ENCODE results near the gene NUP205.
"Not testable (repeated sequence)": the region's sequence is repeated elsewhere in the genome, so short reads cannot be mapped to it uniquely, and the experiment has no call there.

Gene NUP205

DNA sequence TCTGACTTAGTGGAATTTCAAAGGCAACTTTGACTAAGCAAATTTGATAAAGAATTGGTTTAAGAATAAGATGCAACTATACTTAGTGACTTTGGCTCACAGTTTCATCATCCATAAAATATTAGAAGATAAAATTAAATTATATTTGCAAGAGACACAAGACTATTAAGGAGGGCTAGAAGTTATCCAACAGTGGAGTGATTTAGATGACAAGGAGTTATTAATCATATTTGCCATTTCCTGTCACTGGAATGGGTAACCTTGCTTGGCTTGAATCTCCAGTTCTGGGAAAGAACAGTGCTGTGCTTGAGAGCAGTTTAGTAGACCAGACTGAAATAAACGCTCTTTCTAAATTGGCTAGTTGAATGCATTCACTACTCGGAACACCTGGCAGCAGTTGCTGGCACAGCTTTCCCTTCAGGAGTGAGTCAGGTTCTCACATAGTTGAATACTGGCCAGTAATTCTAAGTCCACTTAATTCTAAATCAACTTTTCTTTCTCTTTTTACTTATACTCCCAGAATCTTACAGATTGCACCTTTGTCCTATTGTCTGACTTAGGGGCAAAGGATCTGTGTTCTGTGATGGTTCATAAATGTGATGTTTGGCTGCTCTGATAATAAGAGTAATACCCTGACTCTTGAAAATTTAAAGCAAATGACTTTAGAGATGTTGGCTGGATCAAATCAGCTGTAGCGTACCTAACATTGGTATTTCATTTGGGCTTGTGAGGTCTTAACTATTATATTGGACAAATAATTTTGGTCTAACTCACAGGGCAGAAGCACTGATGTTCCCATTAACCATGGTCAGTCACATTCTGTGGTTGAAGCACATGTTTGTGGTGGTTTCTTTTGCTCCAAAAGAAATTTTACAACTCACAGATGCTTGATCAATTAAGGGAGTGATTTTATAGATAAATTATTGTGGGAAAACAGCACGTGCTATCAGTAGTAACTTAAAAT, 121.2 kb downstream of the NUP205 start:
- Histone ChIP-seq H3K4me1 (ENCODE audit: insufficient read depth, low read length) (peaks cover 1% of the 10 kb centered on the region; the same call in 1 of the 2 replicates), H3K36me3 (ENCODE audit: insufficient read depth, low read length) (peaks cover 3% of the 10 kb centered on the region; the same call in 1 of the 2 replicates), H3K9ac (ENCODE audit: low read depth, low read length) (no peak overlapping the region), H3K9me3 (ENCODE audit: control insufficient read depth, insufficient read depth, low read length) (no peaks in the 10 kb centered on the region)

DNA sequence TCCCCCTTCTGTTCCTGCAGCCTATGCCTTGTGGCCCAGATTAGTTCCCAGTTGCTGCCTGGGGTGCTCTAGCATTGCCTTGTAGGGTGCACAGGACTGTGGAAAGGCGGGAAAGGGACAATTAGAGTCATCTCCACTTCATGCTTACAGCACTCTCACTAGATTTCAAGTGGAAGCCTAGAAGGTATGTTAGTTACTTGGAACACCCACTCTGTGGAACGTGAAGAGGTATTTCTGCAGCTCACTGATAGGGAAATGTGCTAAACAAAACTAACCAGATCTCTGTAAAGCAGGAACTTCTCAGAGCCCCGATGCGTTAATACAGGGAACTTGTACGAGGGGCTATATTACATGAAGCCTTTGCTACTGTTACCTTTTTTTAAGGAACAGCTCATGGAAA, 124.0 kb downstream of the NUP205 start:
- Histone ChIP-seq H3K36me3 (ENCODE audit: insufficient read depth, low read length) (no peaks in the 10 kb centered on the region), H3K4me1 (ENCODE audit: insufficient read depth, low read length) (peaks cover 9% of the 10 kb centered on the region; the same call in 1 of the 2 replicates), H3K9me3 (ENCODE audit: control insufficient read depth, insufficient read depth, low read length) (no peaks in the 10 kb centered on the region), H3K9ac (ENCODE audit: low read depth, low read length) (no peak overlapping the region)

GRCh38 chr7:135682191-135682590, 124.5 kb downstream of the NUP205 start:
- H3K36me3 ChIP-seq (ENCODE audit: insufficient read depth, low read length): no peaks in the 10 kb centered on the region
- H3K4me1 ChIP-seq (ENCODE audit: insufficient read depth, low read length): peaks cover 9% of the 10 kb centered on the region; the same call in 1 of the 2 replicates
- no peak overlapping the region for H3K9ac ChIP-seq (ENCODE audit: low read depth, low read length)
- H3K9me3 ChIP-seq (ENCODE audit: control insufficient read depth, insufficient read depth, low read length): no peaks in the 10 kb centered on the region

GRCh38 chr7:135683609-135684008, 125.9 kb downstream of the NUP205 start:
- no peak overlapping the region for H3K9ac ChIP-seq (ENCODE audit: low read depth, low read length)
- H3K9me3 ChIP-seq (ENCODE audit: control insufficient read depth, insufficient read depth, low read length): no peaks in the 10 kb centered on the region
- peaks cover 9% of the 10 kb centered on the region; the same call in 1 of the 2 replicates for H3K4me1 ChIP-seq (ENCODE audit: insufficient read depth, low read length)
- H3K36me3 ChIP-seq (ENCODE audit: insufficient read depth, low read length): no peaks in the 10 kb centered on the region; the same call in 1 of the 2 replicates

DNA sequence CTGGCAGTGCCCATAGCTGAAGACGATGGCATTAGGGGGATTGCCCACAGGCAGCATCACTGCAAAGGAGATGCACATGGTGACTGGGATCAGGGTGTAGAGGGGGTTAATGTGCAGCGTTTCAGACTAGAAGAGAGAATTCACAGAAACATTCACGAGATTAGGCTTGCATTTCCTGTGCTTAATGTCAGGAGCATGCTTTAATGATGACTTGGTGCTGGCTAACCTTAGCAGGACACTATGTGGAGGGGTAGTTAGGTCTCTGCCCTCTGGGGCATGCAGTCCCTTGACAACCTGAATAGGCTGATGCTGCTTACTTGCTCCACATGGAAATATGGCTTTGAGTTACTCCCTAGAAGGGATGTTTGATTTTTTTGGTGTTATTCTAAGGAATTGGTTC, 126.4 kb downstream of the NUP205 start:
- Histone ChIP-seq H3K36me3 (ENCODE audit: insufficient read depth, low read length) (no peaks in the 10 kb centered on the region; the same call in 1 of the 2 replicates), H3K9me3 (ENCODE audit: control insufficient read depth, insufficient read depth, low read length) (no peaks in the 10 kb centered on the region), H3K9ac (ENCODE audit: low read depth, low read length) (no peak overlapping the region), H3K4me1 (ENCODE audit: insufficient read depth, low read length) (peaks cover 9% of the 10 kb centered on the region; the same call in 1 of the 2 replicates)

DNA sequence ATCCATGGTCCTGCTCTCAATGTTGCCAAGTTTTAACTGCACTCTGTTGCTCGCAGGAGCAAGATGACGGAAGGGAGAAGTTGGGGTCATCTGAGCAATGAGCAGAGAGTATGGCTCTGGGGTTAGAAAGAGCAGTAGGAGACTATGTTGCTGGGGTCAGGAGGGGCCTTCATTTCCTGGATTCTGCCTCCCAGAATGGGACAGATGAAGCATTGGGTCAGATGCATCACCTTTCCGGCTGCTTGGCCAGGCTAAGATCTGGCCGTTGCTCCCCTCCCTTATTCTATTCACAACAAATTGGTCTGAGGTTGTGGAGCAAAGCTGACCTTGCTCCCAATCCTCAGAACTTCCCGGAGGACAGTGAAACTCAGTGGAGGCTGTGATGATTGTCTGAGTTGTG, 127.0 kb downstream of the NUP205 start:
- Histone ChIP-seq H3K9me3 (ENCODE audit: control insufficient read depth, insufficient read depth, low read length) (no peaks in the 10 kb centered on the region), H3K9ac (ENCODE audit: low read depth, low read length) (no peak overlapping the region), H3K4me1 (ENCODE audit: insufficient read depth, low read length) (peaks cover 9% of the 10 kb centered on the region; the same call in 1 of the 2 replicates), H3K36me3 (ENCODE audit: insufficient read depth, low read length) (no peaks in the 10 kb centered on the region; the same call in 1 of the 2 replicates)

GRCh38 chr7:135685306-135686084, 127.8 kb downstream of the NUP205 start:
- Histone ChIP-seq H3K4me1 (ENCODE audit: insufficient read depth, low read length) (peaks cover 9% of the 10 kb centered on the region; the same call in 1 of the 2 replicates), H3K36me3 (ENCODE audit: insufficient read depth, low read length) (no peaks in the 10 kb centered on the region; the same call in 1 of the 2 replicates), H3K9me3 (ENCODE audit: control insufficient read depth, insufficient read depth, low read length) (no peaks in the 10 kb centered on the region), H3K9ac (ENCODE audit: low read depth, low read length) (no peak overlapping the region)

- no peak overlapping the region for H3K9ac ChIP-seq (ENCODE audit: low read depth, low read length)
- no peaks in the 10 kb centered on the region; the same call in 1 of the 2 replicates for H3K36me3 ChIP-seq (ENCODE audit: insufficient read depth, low read length)
- H3K9me3 ChIP-seq (ENCODE audit: control insufficient read depth, insufficient read depth, low read length): no peaks in the 10 kb centered on the region
- peaks cover 9% of the 10 kb centered on the region; the same call in 1 of the 2 replicates for H3K4me1 ChIP-seq (ENCODE audit: insufficient read depth, low read length)
Measured at GRCh38 chr7:135687466-135687865, 129.7 kb downstream of the NUP205 start.

- Histone ChIP-seq H3K9ac (ENCODE audit: low read depth, low read length) (no peak overlapping the region), H3K9me3 (ENCODE audit: control insufficient read depth, insufficient read depth, low read length) (no peaks in the 10 kb centered on the region), H3K4me1 (ENCODE audit: insufficient read depth, low read length) (no peaks in the 10 kb centered on the region)
Measured at GRCh38 chr7:135690566-135690965, 132.8 kb downstream of the NUP205 start.

DNA sequence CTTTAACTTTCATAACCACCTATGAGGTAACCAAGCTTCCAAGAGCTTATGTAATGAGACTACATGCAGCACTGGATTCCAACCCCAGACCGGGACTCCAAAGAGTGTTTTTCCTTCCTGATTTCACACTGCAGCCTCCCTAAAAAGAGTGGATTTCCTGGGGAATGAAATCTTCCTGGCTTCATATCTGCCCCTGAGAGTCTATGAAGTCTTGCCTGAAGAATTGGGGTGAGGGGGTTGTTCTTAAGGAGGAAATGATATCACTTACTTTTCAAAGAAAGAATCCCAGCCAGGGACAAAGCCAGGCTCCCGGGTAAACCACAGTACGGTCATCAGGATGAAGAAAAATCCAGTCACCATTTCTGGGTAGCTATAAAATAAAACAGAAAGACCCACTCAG, 134.3 kb downstream of the NUP205 start:
- H3K36me3 ChIP-seq (ENCODE audit: insufficient read depth, low read length): no peaks in the 10 kb centered on the region; the same call in 1 of the 2 replicates
- no peaks in the 10 kb centered on the region for H3K4me1 ChIP-seq (ENCODE audit: insufficient read depth, low read length)
- no peaks in the 10 kb centered on the region for H3K9me3 ChIP-seq (ENCODE audit: control insufficient read depth, insufficient read depth, low read length)
- H3K9ac ChIP-seq (ENCODE audit: low read depth, low read length): no peak overlapping the region

More at GRCh38 chr7:135690566-135690965, 132.8 kb downstream of the NUP205 start:
- H3K36me3 ChIP-seq (ENCODE audit: insufficient read depth, low read length): no peaks in the 10 kb centered on the region; the same call in 1 of the 2 replicates

- H3K4me1 ChIP-seq (ENCODE audit: insufficient read depth, low read length); H3K9ac ChIP-seq (ENCODE audit: low read depth, low read length); H3K36me3 ChIP-seq (ENCODE audit: insufficient read depth, low read length); H3K9me3 ChIP-seq (ENCODE audit: control insufficient read depth, insufficient read depth, low read length): not testable (repeated sequence)
Measured at GRCh38 chr7:135692606-135693005, 134.9 kb downstream of the NUP205 start.

GRCh38 chr7:135693558-135693957, 135.8 kb downstream of the NUP205 start:
- Histone ChIP-seq H3K4me1 (ENCODE audit: insufficient read depth, low read length) (no peaks in the 10 kb centered on the region), H3K9me3 (ENCODE audit: control insufficient read depth, insufficient read depth, low read length) (no peaks in the 10 kb centered on the region), H3K9ac (ENCODE audit: low read depth, low read length) (no peak overlapping the region), H3K36me3 (ENCODE audit: insufficient read depth, low read length) (no peaks in the 10 kb centered on the region)

DNA sequence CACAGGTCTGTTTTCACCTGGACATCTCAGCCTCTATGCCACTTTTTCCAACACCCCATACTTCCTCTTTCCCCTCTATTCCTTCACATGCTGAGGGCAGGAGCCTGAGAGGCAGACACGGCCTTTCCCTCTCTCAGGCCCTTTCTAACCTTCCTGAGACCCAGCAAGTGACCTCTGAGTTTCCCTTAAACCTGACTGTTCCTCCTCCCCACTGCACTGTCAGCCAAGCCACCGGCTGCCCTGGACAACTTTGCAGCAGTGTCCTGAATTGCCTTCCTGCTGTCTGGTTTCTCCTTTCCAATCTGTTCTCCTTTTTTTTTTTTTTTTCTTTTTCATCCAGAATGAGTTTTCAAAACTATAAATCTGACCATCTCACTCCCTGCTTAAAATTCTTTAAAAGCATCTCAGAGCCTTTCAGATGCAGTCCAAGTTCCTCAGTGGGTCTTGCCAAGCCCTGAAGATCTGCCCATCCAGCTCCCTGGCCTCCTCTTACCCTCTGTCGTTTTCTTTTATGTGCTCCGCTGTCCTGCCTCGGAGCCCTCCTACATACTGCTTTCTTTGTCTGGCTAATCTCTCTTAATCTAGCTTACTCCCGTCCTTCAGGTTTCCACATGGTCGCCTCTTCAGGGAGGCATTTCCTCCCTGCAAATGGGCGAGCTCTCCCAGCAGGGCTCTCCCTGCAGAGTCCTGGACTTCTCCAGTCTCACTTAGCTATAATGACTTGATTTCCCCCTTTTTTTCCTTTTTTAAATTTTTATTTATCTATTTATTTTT, 139.7 kb downstream of the NUP205 start:
- Histone ChIP-seq H3K9ac (ENCODE audit: low read depth, low read length) (no peak overlapping the region), H3K9me3 (ENCODE audit: control insufficient read depth, insufficient read depth, low read length) (no peaks in the 10 kb centered on the region), H3K36me3 (ENCODE audit: insufficient read depth, low read length) (no peaks in the 10 kb centered on the region), H3K4me1 (ENCODE audit: insufficient read depth, low read length) (no peaks in the 10 kb centered on the region)
